T-helper 2 cell treated with Interferon-gamma antibody and Interleukin-4, amounts not matched to agents 5 μg/mL and 100 μg/mL, for 36 hours (primary cell): ENCODE results near the gene ITFG2.
"Not testable (repeated sequence)": the region's sequence is repeated elsewhere in the genome, so short reads cannot be mapped to it uniquely, and the experiment has no call there.

Experiments used
- DNase-seq: peaks from one replicate; pipeline ENCODE4 v3.0.0; 2021; ENCODE audit warnings: low spot score
- H3K27ac Mint-ChIP-seq: one replicate; pipeline ENCODE4 v1.8.0; 2021; ENCODE audit warnings: mild to moderate bottlenecking, mixed read lengths
- H3K27me3 Mint-ChIP-seq: one replicate; pipeline ENCODE4 v1.8.0; 2021; ENCODE audit warnings: low read depth, mixed read lengths
- H3K36me3 Mint-ChIP-seq: one replicate; pipeline ENCODE4 v1.8.0; 2021; ENCODE audit warnings: low read depth, mixed read lengths
- H3K4me1 Mint-ChIP-seq: one replicate; pipeline ENCODE4 v1.8.0; 2021; ENCODE audit warnings: low read depth, mixed read lengths
- H3K4me3 Mint-ChIP-seq: one replicate; pipeline ENCODE4 v1.8.0; 2022; ENCODE audit warnings: mild to moderate bottlenecking, moderate library complexity, mixed read lengths
- H3K9me3 Mint-ChIP-seq: one replicate; pipeline ENCODE4 v1.8.0; 2021; ENCODE audit warnings: mixed read lengths

The ITFG2 gene

GRCh38 chr12:2855546-2855945 lies 43.1 kb downstream of the ITFG2 start:
- Mint-ChIP-seq H3K4me1 (no peaks in the 10 kb centered on the region), H3K4me3 (no peak overlapping the region), H3K27ac (no peak overlapping the region), H3K36me3 (peaks cover 22% of the 10 kb centered on the region), H3K9me3 (no peaks in the 10 kb centered on the region), H3K27me3 (no peaks in the 10 kb centered on the region)
- no peak for DNase-seq

GRCh38 chr12:2856051-2856450 lies 43.6 kb downstream of the ITFG2 start:
- no peaks in the 10 kb centered on the region for H3K27me3 Mint-ChIP-seq
- peaks cover 23% of the 10 kb centered on the region for H3K36me3 Mint-ChIP-seq
- H3K4me1 Mint-ChIP-seq, result no peaks in the 10 kb centered on the region
- no peak for DNase-seq
- no peak overlapping the region for H3K27ac Mint-ChIP-seq
- H3K9me3 Mint-ChIP-seq, result no peaks in the 10 kb centered on the region
- no peak overlapping the region for H3K4me3 Mint-ChIP-seq

- H3K4me1 Mint-ChIP-seq, result no peaks in the 10 kb centered on the region
- H3K9me3 Mint-ChIP-seq, result no peaks in the 10 kb centered on the region
Measured at GRCh38 chr12:2857021-2857431, 44.6 kb downstream of the ITFG2 start, which contains the start of gene TEX52. Gene TEX52 (minus strand): TSS chr12:2857039. CDS start chr12:2857026, 13 bp downstream.

GRCh38 chr12:2857576-2857975 lies 45.1 kb downstream of the ITFG2 start:
- no peak overlapping the region for H3K4me3 Mint-ChIP-seq
- no peak for DNase-seq
- no peaks in the 10 kb centered on the region for H3K4me1 Mint-ChIP-seq
- peaks cover 31% of the 10 kb centered on the region for H3K36me3 Mint-ChIP-seq
- no peak overlapping the region for H3K27ac Mint-ChIP-seq
- H3K9me3 Mint-ChIP-seq, result no peaks in the 10 kb centered on the region
- H3K27me3 Mint-ChIP-seq, result no peaks in the 10 kb centered on the region

More at GRCh38 chr12:2857021-2857431, 44.6 kb downstream of the ITFG2 start, which contains the start of gene TEX52:
- no peaks in the 10 kb centered on the region for H3K27me3 Mint-ChIP-seq
- H3K4me3 Mint-ChIP-seq, result no peak within 1 kb of the TSS
- peaks cover 29% of the 10 kb centered on the region for H3K36me3 Mint-ChIP-seq
- no peak within 1 kb of the TSS for H3K27ac Mint-ChIP-seq
- DNase-seq, result no peak

- Mint-ChIP-seq H3K36me3 (peaks cover 33% of the 10 kb centered on the region), H3K27ac (no peak overlapping the region), H3K27me3 (no peaks in the 10 kb centered on the region), H3K9me3 (no peaks in the 10 kb centered on the region), H3K4me3 (no peak overlapping the region), H3K4me1 (no peaks in the 10 kb centered on the region)
- no peak for DNase-seq
Measured at GRCh38 chr12:2858334-2858733, 45.9 kb downstream of the ITFG2 start.

- H3K9me3 Mint-ChIP-seq, result no peaks in the 10 kb centered on the region
- H3K36me3 Mint-ChIP-seq, result peaks cover 35% of the 10 kb centered on the region
- no peak overlapping the region for H3K4me3 Mint-ChIP-seq
- no peak overlapping the region for H3K27ac Mint-ChIP-seq
- no peaks in the 10 kb centered on the region for H3K27me3 Mint-ChIP-seq
- DNase-seq, result no peak
- H3K4me1 Mint-ChIP-seq, result no peaks in the 10 kb centered on the region
Measured at GRCh38 chr12:2858944-2859421, 46.5 kb downstream of the ITFG2 start.

GRCh38 chr12:2860170-2860569 lies 47.7 kb downstream of the ITFG2 start:
- no peak overlapping the region for H3K4me3 Mint-ChIP-seq
- H3K4me1 Mint-ChIP-seq, result no peaks in the 10 kb centered on the region
- no peaks in the 10 kb centered on the region for H3K9me3 Mint-ChIP-seq
- H3K27me3 Mint-ChIP-seq, result no peaks in the 10 kb centered on the region
- H3K36me3 Mint-ChIP-seq, result peaks cover 44% of the 10 kb centered on the region
- no peak for DNase-seq
- H3K27ac Mint-ChIP-seq, result no peak overlapping the region

- DNase-seq, result no peak
- Mint-ChIP-seq H3K9me3 (no peaks in the 10 kb centered on the region), H3K27me3 (no peaks in the 10 kb centered on the region), H3K4me1 (no peaks in the 10 kb centered on the region), H3K4me3 (no peak overlapping the region), H3K36me3 (peaks cover 60% of the 10 kb centered on the region), H3K27ac (no peak overlapping the region)
Measured at GRCh38 chr12:2862876-2863275, 50.4 kb downstream of the ITFG2 start.

- H3K27me3 Mint-ChIP-seq, H3K4me1 Mint-ChIP-seq, H3K4me3 Mint-ChIP-seq, DNase-seq, H3K9me3 Mint-ChIP-seq, H3K27ac Mint-ChIP-seq: not testable (repeated sequence)
- H3K36me3 Mint-ChIP-seq, result peaks cover 59% of the 10 kb centered on the region
Measured at GRCh38 chr12:2863402-2863801, 50.9 kb downstream of the ITFG2 start.

GRCh38 chr12:2864198-2864597 lies 51.7 kb downstream of the ITFG2 start:
- Mint-ChIP-seq H3K4me1 (peaks cover 5% of the 10 kb centered on the region), H3K9me3 (no peaks in the 10 kb centered on the region), H3K27me3 (no peaks in the 10 kb centered on the region), H3K4me3 (no peak overlapping the region), H3K27ac (no peak overlapping the region), H3K36me3 (peaks cover 62% of the 10 kb centered on the region)
- DNase-seq, result no peak

- not testable (repeated sequence) for H3K9me3 Mint-ChIP-seq, DNase-seq, H3K27me3 Mint-ChIP-seq, H3K4me3 Mint-ChIP-seq, H3K4me1 Mint-ChIP-seq, H3K27ac Mint-ChIP-seq
- H3K36me3 Mint-ChIP-seq, result peaks cover 58% of the 10 kb centered on the region
Measured at GRCh38 chr12:2868986-2869632, 56.6 kb downstream of the ITFG2 start.
